ENCODE data around the gene GRK2. TPM values are rescaled to one million over a fixed set of nuclear protein-coding genes. Genes with fewer than 3 reads are reported as not detected.

GRK2 gene
- total and polyA plus RNA-seq, 2 of the 8 experiments (the other 6 are each of a cell fraction or from before 2014, with no cell fraction given): 47.3 to 49.7 TPM

DNA sequence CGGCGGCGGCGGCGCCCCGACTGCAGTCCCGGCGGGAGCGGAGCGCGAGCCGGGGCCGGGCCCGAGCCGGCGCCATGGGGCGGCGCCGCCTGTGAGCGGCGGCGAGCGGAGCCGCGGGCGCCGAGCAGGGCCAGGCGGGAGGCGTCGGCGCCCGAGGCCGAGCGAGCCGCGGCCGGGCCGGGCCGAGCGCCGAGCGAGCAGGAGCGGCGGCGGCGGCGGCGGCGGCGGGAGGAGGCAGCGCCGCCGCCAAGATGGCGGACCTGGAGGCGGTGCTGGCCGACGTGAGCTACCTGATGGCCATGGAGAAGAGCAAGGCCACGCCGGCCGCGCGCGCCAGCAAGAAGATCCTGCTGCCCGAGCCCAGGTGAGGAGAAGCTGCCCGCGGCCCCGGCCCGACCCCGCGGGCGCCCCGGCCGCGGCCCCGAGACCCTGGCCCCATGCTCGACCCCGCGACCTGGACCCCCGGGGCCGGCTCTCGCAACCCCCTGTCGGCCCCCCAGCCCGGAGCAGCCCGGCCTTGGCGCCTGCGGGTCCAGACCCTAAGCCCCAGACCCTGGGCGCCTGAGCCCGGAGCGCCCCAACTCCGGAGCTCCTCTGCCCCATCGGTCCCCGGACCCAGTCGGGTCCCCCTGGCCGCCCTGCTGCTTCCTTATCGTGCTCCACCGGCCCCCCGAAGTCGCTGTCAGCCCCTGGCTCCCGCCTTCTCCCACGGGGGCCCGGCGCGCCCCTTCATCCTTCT lies at the start of gene GRK2 (continued):
- TF ChIP-seq CHD1 (IDR thresholded peaks at IDR 0.05; ENCODE audit: low read depth, low read length): no peak
- TF ChIP-seq, protein P1, sequence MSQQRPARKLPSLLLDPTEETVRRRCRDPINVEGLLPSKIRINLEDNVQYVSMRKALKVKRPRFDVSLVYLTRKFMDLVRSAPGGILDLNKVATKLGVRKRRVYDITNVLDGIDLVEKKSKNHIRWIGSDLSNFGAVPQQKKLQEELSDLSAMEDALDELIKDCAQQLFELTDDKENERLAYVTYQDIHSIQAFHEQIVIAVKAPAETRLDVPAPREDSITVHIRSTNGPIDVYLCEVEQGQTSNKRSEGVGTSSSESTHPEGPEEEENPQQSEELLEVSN (IDR thresholded peaks at IDR 0.05): no peak
- TF ChIP-seq HDAC2 (IDR thresholded peaks at IDR 0.05; ENCODE audit: borderline replicate concordance in 1 of 2, low read depth in 2 of 2, low read length in 2 of 2): 0 out of 4 replicates have a peak, but pooled peaks of 1 of the 2 experiments have one; percentile 47
- no peak for TF ChIP-seq RXRA (IDR thresholded peaks at IDR 0.05; ENCODE audit: insufficient read depth, low read depth, low read length)
- no peak for TF ChIP-seq SIRT6 (IDR thresholded peaks at IDR 0.05; ENCODE audit: low read length)
- no peak for TF ChIP-seq TEAD4 (IDR thresholded peaks at IDR 0.05; ENCODE audit: low read depth, low read length)

All from H1 (cell line).